Right cardiac atrium (tissue), 5 donors: ENCODE data around the gene PXDN. TPM values are rescaled to one million over a fixed set of nuclear protein-coding genes. Genes with fewer than 3 reads are reported as not detected.

Source experiments
- ATAC-seq, 2 donors: fragments of 200-7000 bp; cut with Tn5 transposase; one replicate each; pipeline versions ENCODE4 v1.8.0 to v1.9.1; 2020; ENCODE audit warnings: moderate library complexity in 2 of 2, mild to moderate bottlenecking in 1 of 2
- DNase-seq, 3 donors: peaks; one replicate each; pipeline ENCODE4 v3.0.0-alpha.2; 2020
- H3K27ac ChIP-seq: one replicate; pipeline ENCODE4 v1.5.1; 2013; ENCODE audit warnings: mild to moderate bottlenecking, low read length, control low read depth, moderate library complexity
- H3K27me3 ChIP-seq: one replicate; pipeline ENCODE4 v1.6.1; 2013; ENCODE audit not compliant: control insufficient read depth, insufficient read depth
- H3K4me1 ChIP-seq: one replicate; pipeline ENCODE4 v1.6.1; 2013; ENCODE audit warnings: low read length; ENCODE audit not compliant: control insufficient read depth, insufficient read depth
- H3K4me3 ChIP-seq: one replicate; pipeline ENCODE4 v1.5.1; 2013; ENCODE audit warnings: low read length, control low read depth
- H3K9me3 ChIP-seq: one replicate; pipeline ENCODE4 v1.6.1; 2013; ENCODE audit warnings: low read length; ENCODE audit not compliant: control insufficient read depth
- WGBS: extraction: QIAGEN DNeasy Blood & Tissue Kit; methylation state at CpG from one replicate; pipeline ENCODE4 v1.1.7; 2013; 5-methylcytosine and 5-hydroxymethylcytosine counted together
- intact Hi-C, 4 donors: fragments of 100-400 bp; cut with DNase I; formaldehyde crosslinking; loops; one replicate each; pipeline versions ENCODE4 v1.11.0 to v1.14.0; 2022 to 2023
- polyA plus RNA-seq: library from polyadenylated mRNA; stranded (reverse); fragments of 200-250 nt; gene quantifications from one replicate; pipeline ENCODE4 v1.2.3, GENCODE V29; 2013
- total RNA-seq, 4 donors: library from RNA; stranded (reverse); fragmentation: NEBNext Ultra II Directional; extraction: Animal tissue kit (Norgen Biotek cat#: 25700); gene quantifications; one replicate each; pipeline ENCODE4 v1.2.1, GENCODE V29; 2021
- donor health status: healthy with polysubstance abuse.
- donor health status: DM: no; HTN: yes; CAD: no.
- donor health status: DM: no; HTN: no; CAD: no.
- donor health status: DM: no; HTN: yes; CAD: no; lungs with severe emphysema.
- donor health status: DM: yes; HTN: yes; CAD: no.

PXDN gene
- total and polyA plus RNA-seq, 5 donors = 7.6 to 40.7 (median 18.7) TPM

DNA sequence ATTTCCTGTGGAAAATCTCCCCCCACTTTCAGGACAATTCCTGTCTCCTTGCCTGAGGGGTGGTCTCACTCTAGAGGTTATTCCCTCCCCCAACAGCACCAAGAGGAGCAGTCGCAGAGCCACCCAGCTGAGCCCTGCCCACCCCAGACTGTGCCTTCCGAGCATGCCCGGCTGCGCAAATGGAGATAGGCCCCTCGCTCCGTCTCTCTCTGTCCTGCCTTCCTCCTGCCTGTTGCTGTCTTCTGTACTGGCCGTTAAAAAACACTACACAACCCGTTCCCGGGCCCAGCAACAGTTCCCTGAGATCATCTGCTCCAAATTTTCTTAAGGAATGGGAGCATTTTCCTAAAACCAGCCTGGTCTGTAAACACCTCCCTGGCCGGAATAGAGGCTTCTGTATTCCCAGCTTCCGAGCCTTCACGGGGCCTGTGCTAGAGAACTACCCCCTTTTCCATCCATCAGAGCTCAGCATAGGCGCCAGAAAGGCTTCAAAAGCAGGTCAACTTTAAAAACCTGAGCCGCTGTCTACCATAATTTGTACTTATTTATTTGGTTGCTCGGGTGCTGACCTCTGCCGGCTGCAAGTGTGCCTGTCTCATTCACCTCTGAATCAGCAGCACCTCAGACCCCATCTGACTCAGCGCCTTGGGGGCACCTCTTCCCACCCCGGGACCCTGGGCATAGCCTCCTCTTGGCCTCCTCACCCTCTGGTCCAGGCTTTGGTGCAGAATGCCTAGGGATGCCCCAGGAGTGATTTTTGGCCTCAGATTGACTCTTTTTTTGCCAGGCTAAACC is 159.4 kb downstream of the PXDN start:
- H3K4me1 ChIP-seq = no peaks in the 10 kb centered on the region
- no peak for DNase-seq
- H3K27ac ChIP-seq = no peak overlapping the region
- no peak overlapping the region for H3K4me3 ChIP-seq
- intact Hi-C loops = no loop called here
- H3K27me3 ChIP-seq = no peaks in the 10 kb centered on the region
- ATAC-seq = no peak
- H3K9me3 ChIP-seq = no peaks in the 10 kb centered on the region
- 91% methylated on average over 18 of the region's 18 CpGs for WGBS

DNA sequence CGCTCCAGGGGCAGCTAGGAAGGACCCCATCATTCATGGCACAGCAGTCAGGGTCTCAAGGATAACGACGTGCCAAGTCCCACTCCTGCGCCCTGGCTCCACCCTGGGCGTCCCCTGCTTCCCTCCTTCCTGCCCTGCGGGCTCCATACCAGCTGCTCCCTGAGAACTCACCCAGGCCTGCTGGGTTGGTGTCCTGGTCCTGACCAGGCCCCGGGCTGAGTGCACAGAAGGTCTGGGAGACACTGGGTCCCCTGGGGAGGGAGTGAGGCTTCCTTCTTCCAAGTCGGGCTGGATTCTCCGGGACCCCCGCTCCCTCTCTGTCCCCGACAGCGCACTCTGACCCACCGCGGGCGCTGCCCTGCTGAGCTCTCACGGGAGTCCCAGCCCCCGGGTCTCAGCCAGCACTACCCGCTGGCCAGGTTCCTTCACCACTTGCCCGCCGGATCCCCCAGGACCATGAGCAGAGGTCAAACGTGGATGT is 160.2 kb downstream of the PXDN start:
- no peak overlapping the region for H3K27ac ChIP-seq
- H3K4me1 ChIP-seq = no peaks in the 10 kb centered on the region
- DNase-seq (no peak), ATAC-seq (no peak)
- no peak overlapping the region for H3K4me3 ChIP-seq
- intact Hi-C loops = no loop called here
- WGBS = 94% methylated on average over 21 of the region's 21 CpGs
- no peaks in the 10 kb centered on the region for H3K27me3 ChIP-seq
- no peaks in the 10 kb centered on the region for H3K9me3 ChIP-seq

DNA sequence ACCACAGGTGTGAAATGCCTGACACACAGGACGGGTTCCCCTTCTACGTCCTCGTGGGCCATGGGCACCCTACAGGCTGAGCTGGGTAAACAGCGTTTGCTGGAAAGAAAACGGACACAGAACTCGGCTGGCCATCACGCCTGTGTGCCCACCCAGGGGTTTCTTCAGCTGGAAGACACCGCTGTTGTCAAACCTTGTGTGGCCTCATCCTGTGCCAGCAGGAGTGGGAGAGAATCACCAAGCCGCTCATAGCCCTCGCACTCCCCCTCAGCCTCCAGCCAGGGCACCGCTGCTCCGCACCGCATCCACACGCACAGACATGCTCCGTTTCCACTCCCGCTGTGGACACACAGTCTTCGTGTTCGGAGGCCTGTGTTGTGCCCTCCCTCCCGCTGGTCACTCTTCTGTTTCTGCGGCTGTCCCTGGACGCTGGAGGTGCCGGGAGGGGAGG is 161.4 kb downstream of the PXDN start:
- DNase-seq (no peak), ATAC-seq (no peak)
- no peak overlapping the region for H3K4me3 ChIP-seq
- no peaks in the 10 kb centered on the region for H3K27me3 ChIP-seq
- no peaks in the 10 kb centered on the region for H3K9me3 ChIP-seq
- 88% methylated on average over 22 of the region's 22 CpGs for WGBS
- H3K27ac ChIP-seq = no peak overlapping the region
- intact Hi-C loops = no loop called here
- H3K4me1 ChIP-seq = no peaks in the 10 kb centered on the region

DNA sequence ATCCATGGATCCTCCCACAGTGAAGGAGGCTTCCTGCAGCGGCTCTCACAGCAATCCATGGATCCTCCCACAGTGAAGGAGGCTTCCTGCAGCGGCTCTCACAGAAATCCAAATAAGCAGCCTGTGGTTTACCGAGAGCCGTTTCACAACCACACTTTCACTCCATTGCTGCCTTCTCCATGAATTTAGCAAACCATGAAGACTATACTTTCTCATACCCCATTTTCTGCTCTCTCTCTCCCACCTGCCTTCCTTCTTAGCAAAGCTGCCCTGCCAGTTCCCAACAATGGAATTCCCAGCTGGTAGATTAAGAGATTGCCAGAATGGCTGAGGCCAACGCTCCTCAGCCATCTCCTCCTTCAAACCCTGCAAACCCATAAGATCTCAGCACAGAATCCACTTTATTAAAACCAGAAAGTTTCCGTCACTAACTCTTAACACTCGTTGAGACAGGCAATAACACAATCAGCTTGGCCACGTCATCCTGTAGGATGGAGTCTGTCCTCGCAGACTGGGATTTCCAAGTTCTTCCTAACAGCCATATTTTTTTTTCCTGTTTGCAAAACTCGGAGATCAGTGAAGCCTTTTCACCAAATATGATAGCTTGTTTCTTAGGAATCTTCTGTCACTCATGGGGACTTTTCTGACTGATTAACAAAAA is 162.2 kb downstream of the PXDN start:
- Histone ChIP-seq H3K27me3 (no peaks in the 10 kb centered on the region), H3K27ac (no peak overlapping the region), H3K4me3 (no peak overlapping the region), H3K4me1 (no peaks in the 10 kb centered on the region), H3K9me3 (no peaks in the 10 kb centered on the region)
- 57% methylated on average over 10 of the region's 10 CpGs for WGBS
- intact Hi-C loops = no loop called here
- DNase-seq (no peak), ATAC-seq (no peak)
